Posterior vena cava (tissue), 2 donors: ENCODE measurements around the gene C5orf58. TPM values are rescaled to one million over a fixed set of nuclear protein-coding genes. Genes with fewer than 3 reads are reported as not detected.
"Not testable (repeated sequence)": the region's sequence is repeated elsewhere in the genome, so short reads cannot be mapped to it uniquely, and the experiment has no call there.

Experiments
- DNase-seq: peaks from one replicate; pipeline ENCODE4 v3.0.0-alpha.2; 2020; ENCODE audit warnings: low spot score
- intact Hi-C, 2 donors: fragments of 100-400 bp; cut with DNase I; formaldehyde crosslinking; loops; one replicate each; pipeline versions ENCODE4 v1.14.1 to v1.14.2; 2022 to 2023
- total RNA-seq, 2 donors: library from RNA; stranded (reverse); fragmentation: NEBNext Ultra II Directional; extraction: Animal tissue kit (Norgen Biotek cat#: 25700); gene quantifications; one replicate each; pipeline ENCODE4 v1.2.1, GENCODE V29; 2021
- donor health status: DM: yes; HTN: yes; CAD: no.
- donor health status: DM: yes; HTN: yes; CAD: no.

The C5orf58 gene
- total RNA-seq, 2 donors from 2014 or later: not detected

GRCh38 chr5:170220191-170220590, 12.6 kb upstream of the C5orf58 start:
- DNase-seq: no peak
- intact Hi-C loops: loop anchor here (10.0 kb wide), 3 partner anchors 125 to 415 kb away; no protein-coding TSS in a partner anchor

DNA sequence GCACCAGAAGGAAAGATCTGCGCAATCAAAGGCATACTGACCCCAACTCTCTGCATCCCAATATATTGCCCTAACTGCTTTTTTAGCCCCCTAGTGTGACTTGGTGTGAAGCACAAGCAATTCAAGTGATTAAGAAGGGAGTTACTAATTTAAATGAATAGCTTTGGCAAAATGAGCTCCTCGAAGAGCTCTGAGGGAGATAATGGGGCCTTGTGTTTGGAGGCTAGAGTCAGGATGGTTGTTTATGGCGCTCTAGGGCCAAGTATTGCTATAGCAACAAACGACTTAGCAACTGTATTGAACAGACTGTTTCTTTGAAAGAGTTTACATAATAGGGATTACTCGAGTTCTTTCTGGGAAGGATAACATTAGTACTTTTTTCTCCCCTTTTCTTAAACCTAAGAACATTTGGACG, 11.5 kb upstream of the C5orf58 start:
- intact Hi-C loops: loop anchor here (10.0 kb wide), 3 partner anchors 123 to 413 kb away; no protein-coding TSS in a partner anchor
- no peak for DNase-seq

- DNase-seq: no peak
- intact Hi-C loops: loop anchor here (10.0 kb wide), 3 partner anchors 121 to 411 kb away; no protein-coding TSS in a partner anchor
These were observed 9.4 kb upstream of the C5orf58 start for GRCh38 chr5:170223360-170223759.

GRCh38 chr5:170223906-170224305, 8.9 kb upstream of the C5orf58 start:
- intact Hi-C loops: loop anchor here (10.0 kb wide), 3 partner anchors 121 to 411 kb away; no protein-coding TSS in a partner anchor
- DNase-seq: no peak

DNA sequence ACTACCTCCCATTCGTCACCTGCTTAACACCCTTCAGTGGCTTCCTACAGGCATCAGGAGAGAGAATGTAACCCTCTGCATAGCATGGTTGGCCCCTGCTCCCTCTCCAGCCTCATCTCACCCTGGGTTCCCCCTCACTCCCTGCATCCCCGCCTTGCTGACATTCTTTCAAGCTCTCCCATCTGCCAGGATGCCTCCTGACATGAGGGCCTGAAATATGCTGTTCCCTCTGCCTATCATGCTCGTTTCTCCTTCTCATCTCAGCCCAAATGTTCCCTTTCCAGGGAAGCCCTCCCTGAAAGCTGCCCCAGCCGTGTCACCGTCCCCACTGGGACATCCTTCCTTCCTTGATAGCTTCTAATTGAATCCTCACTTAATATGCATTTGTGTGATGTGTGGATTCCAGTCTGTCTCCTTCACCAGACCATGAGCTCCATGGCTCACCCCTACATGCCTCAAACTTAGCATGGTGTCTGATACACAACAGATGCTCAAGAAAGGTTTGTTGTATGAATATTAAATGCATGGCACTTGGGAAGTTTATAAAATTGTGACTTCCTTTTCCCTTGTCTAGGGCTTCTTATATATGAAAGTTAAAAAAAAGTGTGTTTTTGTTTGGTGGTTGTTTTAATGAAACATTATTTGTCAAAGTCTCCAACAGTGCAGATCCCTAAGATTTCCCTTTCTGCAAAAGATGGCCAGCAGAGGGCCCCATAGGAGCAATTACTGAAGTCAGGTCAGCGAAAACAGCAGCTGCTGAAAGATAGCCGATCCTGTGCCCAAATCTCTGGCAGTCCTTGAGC, 7.3 kb upstream of the C5orf58 start:
- intact Hi-C loops: loop anchor here (10.0 kb wide), 3 partner anchors 119 to 409 kb away; no protein-coding TSS in a partner anchor
- DNase-seq: peak; percentile 84

DNA sequence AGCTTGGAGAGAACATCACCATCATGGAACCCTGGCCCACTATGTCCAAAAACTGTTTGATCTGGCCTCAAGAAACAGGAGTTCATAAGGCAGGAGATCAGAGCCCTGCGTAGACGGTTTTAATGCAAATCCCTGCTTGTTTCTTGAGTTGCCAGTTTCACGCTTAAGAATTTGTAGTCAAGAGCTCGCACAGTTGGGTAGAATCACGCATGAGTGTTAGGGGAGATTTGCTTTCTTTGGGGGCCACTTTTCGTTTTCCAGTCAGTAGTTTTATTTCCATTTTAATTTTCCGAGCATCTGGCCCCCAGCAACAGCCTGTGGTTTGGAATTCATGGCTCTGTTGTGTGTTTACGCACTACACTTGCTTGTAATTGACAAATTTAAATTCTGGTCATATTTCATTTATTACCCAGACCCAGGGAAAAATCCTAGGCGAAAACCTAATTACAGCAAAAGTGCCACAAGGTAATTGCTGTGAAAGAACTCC, 6.6 kb upstream of the C5orf58 start:
- no peak for DNase-seq
- intact Hi-C loops: loop anchor here (10.0 kb wide), 3 partner anchors 119 to 409 kb away; no protein-coding TSS in a partner anchor

DNA sequence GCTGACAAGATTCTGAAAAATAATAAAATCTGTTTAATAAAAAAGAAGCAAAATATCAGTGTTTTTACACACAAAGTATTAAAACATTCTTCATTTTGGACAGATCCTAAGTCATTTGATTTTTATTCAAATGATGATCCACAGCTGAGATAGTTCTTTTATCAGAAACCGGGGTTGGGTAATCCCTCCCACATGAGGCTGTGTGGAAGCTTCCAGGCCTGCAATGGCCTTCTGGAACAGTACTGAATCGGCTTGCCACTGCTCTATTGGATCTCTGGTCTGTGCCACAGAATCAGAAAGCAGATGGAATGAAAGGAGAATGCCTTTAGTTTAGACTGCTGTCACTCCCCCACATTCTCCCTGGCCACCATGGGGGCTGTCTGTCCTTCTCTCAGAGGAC, 6.1 kb upstream of the C5orf58 start:
- intact Hi-C loops: loop anchor here (10.0 kb wide), 3 partner anchors 118 to 408 kb away; no protein-coding TSS in a partner anchor
- DNase-seq: no peak

DNA sequence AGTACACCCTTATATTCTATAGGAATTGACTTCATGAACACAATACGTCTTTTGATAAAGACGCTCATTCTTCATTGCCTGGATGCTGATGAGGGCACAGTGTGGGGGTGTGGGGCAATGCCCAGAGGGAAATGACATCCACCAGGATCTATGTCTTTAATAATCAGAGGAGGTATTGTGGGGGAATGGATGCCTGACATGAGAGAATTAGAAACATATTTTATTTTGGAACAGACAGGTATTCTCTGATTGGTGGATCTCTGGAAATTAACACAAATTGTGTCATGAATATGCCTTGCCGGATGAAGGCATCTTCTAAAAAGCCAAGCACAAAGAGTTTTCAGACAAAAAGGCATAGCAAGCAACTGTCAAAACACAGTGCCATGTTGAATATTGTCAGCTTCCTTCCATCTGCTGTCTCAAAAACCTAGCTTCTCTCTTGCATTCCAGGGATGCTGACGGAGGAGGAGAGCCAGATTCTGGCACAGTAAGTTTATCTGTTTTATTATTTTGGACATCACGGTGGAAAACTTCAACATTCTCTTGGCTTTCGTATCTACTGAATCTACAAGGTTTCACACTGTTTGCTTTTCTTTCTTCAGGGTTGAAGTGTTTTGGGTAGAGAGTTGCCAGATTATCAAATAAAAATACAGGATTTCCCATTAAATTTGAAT, 3.9 kb upstream of the C5orf58 start:
- intact Hi-C loops: loop anchor here (10.0 kb wide), 3 partner anchors 116 to 406 kb away; no protein-coding TSS in a partner anchor
- no peak for DNase-seq

GRCh38 chr5:170233358-170233892, 640 bp downstream of the C5orf58 start:
- intact Hi-C loops: loop anchor here in 1 of 2 donors (5.0 kb wide), 1 partner anchor 184 kb away; no protein-coding TSS in a partner anchor
- no peak for DNase-seq

- DNase-seq: no peak
- intact Hi-C loops: no loop called here
These were observed 3.4 kb downstream of the C5orf58 start for GRCh38 chr5:170235876-170236864.

- no peak for DNase-seq
These were observed 5.8 kb downstream of the C5orf58 start for GRCh38 chr5:170238456-170239196.

GRCh38 chr5:170245436-170245835, 12.7 kb downstream of the C5orf58 start:
- intact Hi-C loops: not testable (repeated sequence)

More at GRCh38 chr5:170238456-170239196, 5.8 kb downstream of the C5orf58 start:
- intact Hi-C loops: no loop called here

DNA sequence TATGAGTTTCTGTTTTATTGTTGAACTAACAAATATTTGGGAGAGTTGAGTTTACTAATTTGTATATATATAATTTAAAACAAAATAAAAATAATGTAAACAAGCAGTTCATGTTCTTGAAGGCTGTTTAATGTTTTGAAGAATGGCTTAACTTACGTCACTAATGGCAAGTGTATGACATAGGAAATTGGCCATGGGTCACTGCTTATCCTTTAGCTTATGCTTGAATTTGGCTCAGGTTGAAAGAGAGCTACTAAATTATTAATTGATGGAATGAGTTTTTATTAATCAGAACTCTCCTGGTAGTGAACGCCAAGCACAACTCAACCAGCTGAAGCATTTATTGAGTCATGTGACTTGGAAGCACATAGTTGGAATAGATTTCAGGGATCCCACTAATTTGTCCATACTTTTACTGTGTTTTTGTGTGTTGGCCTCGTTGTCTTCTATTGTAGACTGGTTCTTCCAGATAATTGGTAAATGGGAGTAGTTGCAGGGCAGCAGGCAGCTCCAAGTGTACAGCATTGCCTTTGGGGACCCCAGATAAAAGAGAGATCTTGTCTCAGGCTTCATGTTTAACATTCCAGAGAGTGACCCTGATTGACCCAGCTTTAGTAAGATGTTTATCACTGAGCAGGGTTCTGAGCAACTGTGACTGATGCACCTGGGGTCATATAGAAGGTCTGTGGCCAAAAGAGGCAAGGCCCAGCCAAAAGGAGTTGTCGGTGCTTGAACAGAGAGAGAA, 13.5 kb downstream of the C5orf58 start:
- DNase-seq: no peak
- intact Hi-C loops: no loop called here

More at GRCh38 chr5:170245436-170245835, 12.7 kb downstream of the C5orf58 start:
- DNase-seq: not testable (repeated sequence)

DNA sequence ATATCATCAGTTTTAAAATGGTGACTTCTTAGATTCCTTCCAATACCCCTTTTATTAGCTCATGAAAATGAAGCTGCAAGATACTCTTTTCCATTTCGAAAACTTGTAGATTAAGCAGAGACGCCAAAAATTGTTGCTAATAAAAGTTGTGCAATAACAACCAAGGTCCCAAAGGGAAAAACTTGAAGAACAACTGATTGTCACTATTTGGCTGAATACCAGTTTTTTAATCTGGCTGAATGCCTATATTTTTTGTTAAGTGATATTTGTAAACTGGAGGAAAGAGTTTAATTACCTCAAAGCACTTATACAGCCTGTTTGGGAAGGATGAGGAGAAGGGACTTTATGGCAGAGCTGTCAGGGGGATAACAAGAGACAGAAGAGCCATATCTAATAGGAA, 14.6 kb downstream of the C5orf58 start:
- DNase-seq: no peak
- intact Hi-C loops: no loop called here

DNA sequence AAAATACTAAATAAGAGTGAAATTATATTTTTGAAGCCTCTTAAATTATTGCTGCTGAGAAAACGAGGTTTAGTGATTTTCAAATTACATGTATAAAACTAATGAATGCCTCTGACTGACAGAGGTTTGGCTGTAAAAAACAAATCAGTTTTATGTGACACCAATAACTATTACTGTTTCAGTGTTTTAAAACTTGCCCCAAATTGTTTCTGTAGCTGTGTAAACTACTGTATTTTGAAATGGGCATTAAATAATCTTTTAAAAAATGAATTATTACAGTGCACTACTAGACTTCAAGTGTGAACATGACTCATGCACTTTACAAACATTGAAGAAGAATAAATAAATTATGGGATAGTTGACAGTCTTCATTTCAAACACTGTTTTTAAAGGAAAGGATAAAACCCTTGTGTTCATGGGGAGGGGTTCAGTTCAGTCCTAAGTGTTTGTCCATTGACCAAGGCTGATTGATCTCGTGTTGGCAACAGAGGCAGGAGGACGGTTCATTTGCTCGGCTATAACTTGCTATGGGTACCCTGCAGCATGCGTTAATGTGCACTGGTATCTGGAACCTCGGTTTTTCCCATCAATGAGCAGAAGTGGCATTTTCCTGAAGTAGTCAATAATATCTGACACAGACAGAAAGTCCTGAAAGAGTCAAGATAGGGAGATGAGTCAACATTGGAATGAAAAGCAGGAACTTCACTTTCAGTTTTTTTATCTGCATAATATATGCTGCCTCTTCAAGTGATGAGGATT, 15.6 kb downstream of the C5orf58 start:
- DNase-seq: no peak
- intact Hi-C loops: no loop called here

DNA sequence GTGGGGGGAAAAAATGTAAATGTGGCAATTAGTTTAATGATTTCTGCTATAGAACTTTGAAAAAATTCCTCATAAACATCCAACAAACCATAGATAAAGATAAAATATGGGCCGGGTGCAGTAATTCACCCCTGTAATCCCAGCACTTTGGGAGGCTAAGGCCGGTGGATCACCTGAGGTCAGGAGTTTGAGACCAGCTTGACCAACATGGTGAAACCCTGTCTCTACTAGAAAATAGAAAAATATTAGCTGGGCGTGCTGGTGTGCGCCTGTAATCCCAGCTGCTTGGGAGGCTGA, 16.1 kb downstream of the C5orf58 start:
- intact Hi-C loops, DNase-seq: not testable (repeated sequence)
